Fibroblast of lung (primary cell): ENCODE data around the gene DRAP1. TPM values are rescaled to one million over a fixed set of nuclear protein-coding genes. Genes with fewer than 3 reads are reported as not detected.

Source experiments
- DNase-seq, 2 donors: peaks; one replicate each; pipeline versions ENCODE4 v3.0.0 to v3.0.0-alpha.2; 2010; ENCODE audit warnings: low read depth in 2 of 2
- H2AFZ ChIP-seq: 2 replicates; pipeline ENCODE4 v1.5.1; 2012; ENCODE audit warnings: low read length, control low read depth, inconsistent platforms
- H3K27ac ChIP-seq: 2 replicates; pipeline ENCODE4 v1.5.1; 2011; ENCODE audit warnings: low read length, control low read depth; ENCODE audit not compliant: insufficient read depth
- H3K27me3 ChIP-seq: 2 replicates; pipeline ENCODE4 v1.5.1; 2011; ENCODE audit warnings: mild to moderate bottlenecking, low read length; ENCODE audit not compliant: control insufficient read depth, insufficient read depth
- H3K36me3 ChIP-seq: 2 replicates; pipeline ENCODE4 v1.5.1; 2011; ENCODE audit warnings: low read length; ENCODE audit not compliant: control insufficient read depth, insufficient read depth
- H3K4me1 ChIP-seq: 2 replicates; pipeline ENCODE4 v1.5.1; 2011; ENCODE audit warnings: low read length; ENCODE audit not compliant: control insufficient read depth, insufficient read depth; ENCODE audit errors: extremely low read depth
- H3K4me2 ChIP-seq: 2 replicates; pipeline ENCODE4 v1.5.1; 2011; ENCODE audit warnings: low read length, control low read depth; ENCODE audit not compliant: insufficient read depth; ENCODE audit errors: extremely low read depth
- H3K4me3 ChIP-seq, 4 experiments: fragments of 200-600 bp in 1 of 4; sonication (generic) in 1 of 4; replicated peaks in 1 of 4; 2 replicates each; pipeline ENCODE4 v1.5.1; 2011 to 2016; ENCODE audit warnings: low read length in 4 of 4, low read depth in 3 of 4, mild to moderate bottlenecking in 3 of 4, control low read depth in 2 of 4, inconsistent platforms in 1 of 4, mixed read lengths in 1 of 4; ENCODE audit not compliant: insufficient read depth in 1 of 4; ENCODE audit errors: control extremely low read depth in 1 of 4
- H3K79me2 ChIP-seq: 2 replicates; pipeline ENCODE4 v1.5.1; 2012; ENCODE audit warnings: mild to moderate bottlenecking, low read length, inconsistent platforms; ENCODE audit not compliant: control insufficient read depth, insufficient read depth
- H3K9ac ChIP-seq: 2 replicates; pipeline ENCODE4 v1.5.1; 2011; ENCODE audit warnings: mild to moderate bottlenecking, low read length, control low read depth; ENCODE audit not compliant: insufficient read depth
- H3K9me3 ChIP-seq: 2 replicates; pipeline ENCODE4 v1.5.1; 2012; ENCODE audit warnings: low read depth, low read length; ENCODE audit not compliant: control insufficient read depth, insufficient read depth
- H4K20me1 ChIP-seq: 2 replicates; pipeline ENCODE4 v1.5.1; 2011; ENCODE audit warnings: low read length; ENCODE audit not compliant: control insufficient read depth, insufficient read depth; ENCODE audit errors: extremely low read depth
- CTCF ChIP-seq, 2 donors: IDR thresholded peaks in 1 of 2; conservative IDR thresholded peaks in 1 of 2; 1 replicate in 1 of 2; 2 replicates in 1 of 2; pipeline ENCODE4 v1.5.1; 2011 to 2012; ENCODE audit warnings: low read length in 2 of 2, control low read depth in 1 of 2, inconsistent platforms in 1 of 2, low read depth in 1 of 2, mild to moderate bottlenecking in 1 of 2
- EZH2 ChIP-seq: IDR thresholded peaks from 2 replicates; pipeline ENCODE4 v1.5.1; 2012; ENCODE audit warnings: low read length, control low read depth, mild to moderate bottlenecking; ENCODE audit errors: missing control alignments
- polyA plus RNA-seq, 2 donors: library from polyadenylated mRNA; depleted of rRNA in 1 of 2; stranded (reverse) in 1 of 2; unstranded in 1 of 2; fragments of >200 nt; gene quantifications; 2 replicates each; pipeline ENCODE4 v1.2.1, GENCODE V29; 2011 to 2012; ENCODE audit warnings: missing spikeins in 1 of 2
- total RNA-seq: library from RNA; depleted of rRNA; stranded (reverse); fragments of >200 nt; gene quantifications from 2 replicates; pipeline ENCODE4 v1.2.1, GENCODE V29; 2014

The DRAP1 gene
- total and polyA plus RNA-seq, 2 donors (not counting 1 experiment from before 2014, with no cell fraction given) = 130 to 300 TPM

- Histone ChIP-seq H3K79me2 (peaks cover 2% of the 10 kb centered on the region), H3K27ac (no peak overlapping the region), H3K27me3 (no peaks in the 10 kb centered on the region), H3K9ac (no peak overlapping the region), H3K9me3 (no peaks in the 10 kb centered on the region), H4K20me1 (no peaks in the 10 kb centered on the region), H3K4me1 (no peaks in the 10 kb centered on the region), H3K4me3 (no peak overlapping the region), H3K4me2 (no peak overlapping the region), H2AFZ (no peak overlapping the region), H3K36me3 (peaks cover 28% of the 10 kb centered on the region)
- no peak for DNase-seq
- TF ChIP-seq EZH2 (no peak), CTCF (conservative IDR thresholded peaks at IDR 0.05 in 1 of 2, IDR thresholded peaks at IDR 0.05 in 1 of 2; ENCODE audit: low read depth in 1 of 2, low read length in 2 of 2) (no peak)
Measured at GRCh38 chr11:65880027-65880426, 39.2 kb upstream of the DRAP1 start.

- Histone ChIP-seq H3K4me2 (no peak overlapping the region), H4K20me1 (no peaks in the 10 kb centered on the region), H3K9me3 (no peaks in the 10 kb centered on the region), H3K79me2 (peaks cover 7% of the 10 kb centered on the region), H3K27ac (no peak overlapping the region), H3K36me3 (peaks cover 32% of the 10 kb centered on the region), H2AFZ (no peak overlapping the region), H3K27me3 (no peaks in the 10 kb centered on the region), H3K4me1 (no peaks in the 10 kb centered on the region), H3K4me3 (no peak overlapping the region), H3K9ac (no peak overlapping the region)
- no peak for DNase-seq
- TF ChIP-seq EZH2 (no peak), CTCF (conservative IDR thresholded peaks at IDR 0.05 in 1 of 2, IDR thresholded peaks at IDR 0.05 in 1 of 2; ENCODE audit: low read depth in 1 of 2, low read length in 2 of 2) (no peak)
Measured at GRCh38 chr11:65880844-65881421, 38.3 kb upstream of the DRAP1 start.

- Histone ChIP-seq H2AFZ (no peak overlapping the region), H3K4me1 (peaks cover 5% of the 10 kb centered on the region), H3K36me3 (peaks cover 35% of the 10 kb centered on the region), H4K20me1 (no peaks in the 10 kb centered on the region), H3K4me2 (no peak overlapping the region), H3K27ac (no peak overlapping the region), H3K9ac (no peak overlapping the region), H3K9me3 (no peaks in the 10 kb centered on the region), H3K4me3 (no peak overlapping the region), H3K27me3 (no peaks in the 10 kb centered on the region), H3K79me2 (peaks cover 21% of the 10 kb centered on the region)
- TF ChIP-seq EZH2 = no peak
- TF ChIP-seq CTCF (conservative IDR thresholded peaks at IDR 0.05 in 1 of 2, IDR thresholded peaks at IDR 0.05 in 1 of 2; ENCODE audit: low read depth in 1 of 2, low read length in 2 of 2) = no peak
- DNase-seq = no peak
Measured at GRCh38 chr11:65882120-65883057, 36.8 kb upstream of the DRAP1 start.
